GM18520 (cell line): ENCODE results near the gene NOL11.
"Not testable (repeated sequence)": the region's sequence is repeated elsewhere in the genome, so short reads cannot be mapped to it uniquely, and the experiment has no call there.

Experiments used
- ATAC-seq: cut with Tn5 transposase; IDR thresholded peaks from one replicate; pipeline ENCODE4 v1.9.1; 2021; ENCODE audit not compliant: unreplicated experiment

NOL11 gene

DNA sequence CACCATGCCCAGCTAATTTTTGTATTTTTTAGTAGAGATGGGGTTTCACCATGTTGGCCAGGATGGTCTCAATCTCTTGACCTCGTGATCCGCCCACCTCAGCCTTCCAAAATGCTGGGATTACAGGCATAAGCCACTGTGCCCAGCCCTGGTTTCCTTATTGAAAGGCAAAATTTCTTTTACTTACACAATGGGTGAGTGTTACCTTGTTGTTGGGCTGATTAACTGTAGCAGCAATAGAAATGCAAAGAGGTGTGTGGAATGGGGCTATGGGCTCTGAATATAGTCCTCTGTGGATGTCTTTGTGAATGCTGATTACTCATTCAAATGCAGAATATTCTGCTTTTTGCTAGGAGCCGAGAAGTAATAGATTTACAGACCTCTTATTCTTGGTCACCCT, 34.4 kb downstream of the NOL11 start:
- not testable (repeated sequence) for ATAC-seq

DNA sequence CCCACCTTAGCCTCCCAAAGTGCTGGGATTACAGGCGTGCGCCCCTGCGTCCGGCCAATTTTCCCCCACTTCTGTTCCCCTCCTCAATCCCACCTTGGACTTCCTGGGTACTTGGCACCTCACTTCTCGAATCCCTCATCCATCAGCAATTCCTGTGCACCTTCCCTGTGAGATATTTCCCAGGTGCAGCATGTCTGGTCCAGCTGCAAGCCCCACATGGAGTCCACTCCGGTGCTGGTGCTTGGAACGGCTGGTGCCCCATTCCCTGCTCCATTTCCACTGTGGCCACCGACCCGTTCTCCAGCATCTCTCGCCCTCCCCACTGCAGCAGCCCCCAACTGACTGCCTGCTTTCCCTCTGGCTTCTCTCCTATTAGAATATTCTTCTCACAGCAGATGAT, 35.3 kb downstream of the NOL11 start:
- no peak for ATAC-seq

DNA sequence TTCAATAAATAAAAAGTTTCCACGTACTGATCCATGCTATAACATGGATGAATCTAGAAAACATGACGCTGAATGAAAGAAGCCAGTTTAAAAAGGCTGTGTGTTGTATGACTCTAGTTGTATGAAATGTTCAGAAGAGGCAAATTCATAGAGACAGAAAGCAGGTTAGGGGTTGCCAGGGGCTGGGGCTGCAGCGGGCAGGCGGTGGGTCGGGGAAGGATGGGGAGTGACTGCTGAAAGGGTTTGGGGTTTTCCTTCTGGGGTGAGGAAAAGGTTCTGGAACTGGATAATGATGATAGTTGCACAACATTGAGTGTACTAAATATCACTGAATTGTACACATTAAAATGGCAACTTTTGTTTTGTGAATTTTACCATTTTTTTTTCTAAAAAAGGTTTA, 36.3 kb downstream of the NOL11 start:
- ATAC-seq, result no peak

DNA sequence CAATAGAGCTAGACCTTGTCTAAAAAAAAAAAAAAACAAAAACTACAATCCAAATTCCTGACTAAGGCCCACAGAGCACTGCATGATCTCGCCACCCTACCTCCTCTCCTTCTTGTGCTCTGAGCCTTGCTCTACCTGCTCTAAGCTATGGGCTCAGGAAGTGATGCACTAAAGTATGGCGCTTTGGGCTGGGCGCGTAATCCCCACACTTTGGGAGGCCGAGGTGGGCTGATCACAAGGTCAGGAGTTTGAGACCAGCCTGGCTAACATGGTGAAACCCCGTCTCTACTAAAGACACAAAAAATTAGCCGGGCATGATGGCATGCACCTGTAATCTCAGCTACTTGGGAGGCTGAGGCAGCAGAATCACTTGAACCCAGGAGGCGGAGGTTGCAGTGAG, 37.0 kb downstream of the NOL11 start:
- not testable (repeated sequence) for ATAC-seq

DNA sequence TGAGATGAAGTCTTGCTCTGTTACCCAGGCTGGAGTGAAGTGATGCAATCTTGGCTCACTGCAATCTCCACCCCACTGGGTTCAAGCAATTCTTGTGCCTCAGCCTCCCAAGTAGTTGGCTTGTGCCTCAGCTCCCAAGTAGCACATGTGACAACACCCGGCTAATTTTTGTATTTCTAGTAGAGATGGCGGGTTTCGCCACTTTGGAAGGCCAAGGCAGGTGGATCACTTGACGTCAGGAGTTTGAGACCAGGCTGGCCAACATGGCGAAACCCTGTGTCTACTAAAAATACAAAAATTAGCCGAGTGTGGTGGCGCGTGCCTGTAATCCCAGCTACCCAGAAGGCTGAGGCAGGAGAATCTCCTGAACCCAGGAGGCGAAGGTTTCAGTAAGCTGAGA, 39.0 kb downstream of the NOL11 start:
- ATAC-seq, result not testable (repeated sequence)

DNA sequence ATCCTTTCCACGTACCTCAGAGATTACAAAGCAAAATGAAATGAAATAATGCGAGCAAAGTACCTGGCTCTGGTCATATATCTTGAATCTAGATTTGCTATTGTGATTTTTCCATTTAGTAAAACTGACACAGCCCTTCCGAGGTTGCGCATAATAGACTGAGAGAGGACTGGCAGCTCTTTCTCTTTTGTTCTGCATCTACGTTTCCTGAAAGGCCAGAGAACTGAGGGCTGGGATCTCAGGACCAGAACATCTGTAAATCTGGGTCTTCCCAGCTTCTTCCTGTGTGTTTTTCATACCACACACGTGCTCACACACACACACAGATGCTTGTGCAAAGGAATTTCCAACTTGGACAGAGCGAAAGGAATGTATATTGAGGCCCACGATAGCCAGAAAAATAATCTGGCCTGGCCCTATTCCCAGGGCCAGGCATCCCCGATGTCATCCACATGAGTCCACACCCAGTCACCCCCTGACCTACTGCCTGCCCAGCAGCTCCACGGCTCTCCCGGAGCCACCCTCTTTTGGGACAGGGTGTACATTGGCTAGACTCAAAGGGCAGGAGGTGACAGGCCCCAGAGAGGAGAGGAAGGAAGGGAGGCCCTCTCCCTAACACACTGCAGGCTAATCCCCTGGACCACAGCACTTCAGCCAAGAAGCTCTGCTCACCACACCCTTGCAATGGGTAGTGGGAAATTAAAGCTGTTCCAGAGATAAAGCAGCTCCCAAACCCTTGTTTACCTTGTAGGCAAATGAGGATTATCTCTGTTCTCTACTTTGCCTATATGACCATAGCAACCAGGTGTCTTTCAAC, 41.8 kb downstream of the NOL11 start:
- ATAC-seq, result no peak

DNA sequence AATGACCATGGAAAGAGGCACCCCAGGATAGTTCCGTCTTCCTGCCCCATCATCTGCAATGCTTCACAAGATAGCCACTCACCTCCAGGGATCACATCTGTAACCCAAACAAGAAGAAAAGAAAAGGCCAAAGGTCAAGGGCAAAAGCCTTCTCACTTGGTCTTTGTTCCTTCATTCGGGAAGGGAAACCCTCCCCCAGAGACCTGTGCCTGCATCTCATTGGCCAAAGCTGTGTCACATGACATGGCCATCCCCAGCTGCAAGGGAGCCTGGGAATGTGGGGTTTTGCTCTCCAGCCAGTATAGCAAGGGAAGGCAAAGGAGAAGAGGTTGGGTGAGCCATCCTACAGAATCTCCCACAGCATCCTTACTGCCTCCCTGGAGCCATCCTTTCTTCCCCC, 47.9 kb downstream of the NOL11 start:
- ATAC-seq, result no peak

DNA sequence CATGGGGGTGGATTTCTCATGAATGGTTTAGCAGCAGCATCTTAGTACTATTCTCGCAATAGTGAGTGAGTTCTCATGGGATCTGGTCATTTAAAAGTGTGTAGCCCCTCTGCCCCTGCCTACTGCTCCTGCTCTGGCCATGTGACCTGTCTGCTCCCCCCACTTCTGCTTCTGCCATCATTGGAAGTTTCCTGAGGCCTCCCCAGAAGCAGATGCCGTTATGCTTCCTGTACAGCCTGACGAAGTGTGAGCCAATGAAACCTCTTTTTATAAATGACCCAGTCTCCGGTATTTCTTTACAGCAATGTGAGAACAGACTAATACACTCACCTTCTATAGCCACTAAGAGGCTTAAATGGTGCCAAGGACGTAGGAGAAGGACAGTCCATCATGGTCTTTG, 51.5 kb downstream of the NOL11 start:
- ATAC-seq, result no peak

DNA sequence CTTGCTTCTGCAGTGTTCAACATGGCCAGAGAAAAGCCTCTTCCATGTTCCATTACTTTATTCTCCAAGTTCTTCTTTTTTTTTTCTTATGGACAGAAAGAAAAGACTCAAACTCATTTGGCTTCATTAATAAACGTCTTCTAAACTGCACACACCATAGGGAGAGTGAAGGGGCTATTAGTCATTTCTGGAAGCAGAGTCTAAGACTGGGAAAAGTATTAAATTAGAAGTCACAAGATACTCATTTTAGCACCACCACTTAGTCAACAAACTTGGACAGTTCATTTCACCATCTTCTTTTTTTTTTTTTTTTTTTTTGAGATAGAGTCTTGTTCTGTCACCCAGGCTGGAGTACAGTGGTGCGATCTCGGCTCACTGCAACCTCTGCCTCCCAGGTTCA, 52.8 kb downstream of the NOL11 start:
- ATAC-seq, result no peak

DNA sequence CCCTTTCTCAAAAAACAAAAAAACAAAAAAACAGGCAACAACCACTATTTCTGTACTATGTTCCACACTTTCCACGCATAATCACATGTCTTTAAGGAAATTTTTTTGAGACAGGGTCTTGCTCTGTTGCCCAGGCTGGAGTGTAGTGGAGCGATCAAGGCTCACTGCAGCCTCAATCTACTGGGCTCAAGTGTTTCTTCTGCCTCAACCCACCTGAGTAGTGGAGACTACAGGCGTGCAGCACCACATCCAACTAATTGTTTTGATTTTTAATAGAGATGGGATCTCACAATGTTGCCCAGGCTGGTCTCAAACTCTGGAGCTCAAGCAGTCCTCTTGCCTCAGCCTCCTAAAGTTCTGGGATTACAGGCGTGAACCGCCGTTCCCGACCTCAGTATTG, 54.9 kb downstream of the NOL11 start:
- no peak for ATAC-seq

DNA sequence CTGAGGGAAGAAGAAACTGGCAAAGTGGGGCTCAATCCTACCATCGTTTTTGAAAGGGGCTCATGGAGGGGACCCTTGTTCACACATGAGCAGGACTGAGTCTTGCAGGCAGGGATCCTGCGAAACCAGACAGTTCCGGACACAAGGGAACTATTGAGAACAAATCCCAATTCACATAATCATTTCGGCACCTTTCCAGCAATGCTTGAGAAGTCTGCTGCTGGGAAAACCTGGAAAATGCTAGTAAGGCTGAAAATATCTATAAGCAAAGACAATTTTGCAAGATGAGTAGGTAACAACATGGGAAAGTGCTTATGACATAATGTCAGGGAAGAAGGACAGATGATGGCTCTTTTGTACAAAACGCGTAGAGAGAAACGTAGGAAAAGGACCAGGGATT, 55.5 kb downstream of the NOL11 start:
- ATAC-seq, result no peak

DNA sequence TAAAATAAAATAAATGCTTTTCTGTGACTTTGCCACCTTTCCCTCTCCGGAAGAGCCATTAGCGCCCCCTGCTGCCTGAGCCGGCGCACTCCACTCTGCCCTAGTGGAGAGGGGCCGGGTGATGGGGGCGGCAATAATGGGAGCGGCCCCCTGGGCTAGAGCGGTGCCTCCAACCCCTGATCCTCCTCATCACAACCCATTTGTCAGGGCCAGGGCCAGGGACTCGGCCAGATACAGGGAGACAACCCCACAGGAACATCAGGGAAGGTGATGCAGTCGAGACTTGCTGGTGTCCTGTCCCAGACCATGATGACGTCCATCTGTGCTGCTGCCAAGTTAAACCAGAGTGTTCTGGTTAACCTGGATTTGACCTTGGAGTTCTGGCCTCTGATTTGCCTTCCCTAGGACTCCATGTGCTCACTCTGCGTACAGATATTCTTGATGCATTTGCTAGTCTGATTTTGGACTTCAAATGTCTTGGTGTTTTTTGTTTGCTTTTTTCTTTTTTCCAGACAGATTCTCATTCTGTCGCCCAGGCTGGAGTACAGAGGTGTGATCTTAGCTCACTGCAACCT, 61.4 kb downstream of the NOL11 start:
- no peak for ATAC-seq

DNA sequence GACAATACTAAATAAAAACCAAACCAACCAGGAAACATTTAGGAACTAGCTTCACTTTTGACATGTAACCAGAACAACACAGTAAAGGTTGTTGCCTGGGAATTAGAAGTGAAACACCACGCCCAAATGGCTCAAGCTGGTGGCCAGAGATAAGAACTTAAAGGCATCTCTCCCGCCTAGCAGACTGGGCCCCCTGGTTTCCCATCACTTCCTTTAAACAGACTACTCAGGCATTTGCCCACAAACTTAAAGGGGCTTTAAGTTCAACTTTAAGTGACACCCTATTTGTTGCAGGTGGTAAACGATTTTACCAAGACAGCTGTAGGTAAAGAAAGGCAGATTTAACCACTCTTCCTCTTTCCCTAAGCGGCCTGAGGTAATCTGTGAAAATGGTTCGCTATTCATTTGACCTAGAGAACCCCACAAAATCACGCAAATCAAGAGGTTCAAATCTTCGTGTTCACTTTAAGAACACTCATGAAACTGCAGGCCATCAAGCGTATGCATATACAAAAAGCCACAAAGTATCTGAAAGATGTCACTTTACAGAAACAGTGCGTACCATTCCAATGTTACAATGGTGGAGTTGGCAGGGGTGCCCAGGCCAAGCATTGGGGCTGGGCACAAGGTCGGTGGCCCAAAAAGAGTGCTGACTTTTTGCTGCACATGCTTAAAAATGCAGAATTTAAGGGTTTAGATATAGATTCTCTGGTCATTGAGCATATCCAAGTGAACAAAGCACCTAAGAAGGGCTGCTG, 66.8 kb downstream of the NOL11 start:
- ATAC-seq, result no peak

DNA sequence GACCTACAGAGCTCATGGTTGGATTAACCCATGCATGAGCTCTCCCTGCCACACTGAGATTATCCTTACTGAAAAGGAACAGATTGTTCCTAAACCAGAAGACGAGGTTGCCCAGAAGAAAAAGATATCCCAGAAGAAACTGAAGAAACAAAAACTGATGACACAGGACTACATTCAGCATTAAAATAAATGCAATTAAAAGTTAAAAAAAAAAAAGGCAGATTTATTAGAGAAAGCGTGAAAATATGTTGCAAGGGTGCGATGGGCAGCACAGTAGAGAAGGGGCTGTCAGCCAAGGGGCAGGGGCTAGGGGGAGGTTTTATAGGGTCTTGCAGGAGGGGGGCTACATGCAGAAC, 67.4 kb downstream of the NOL11 start:
- no peak for ATAC-seq

DNA sequence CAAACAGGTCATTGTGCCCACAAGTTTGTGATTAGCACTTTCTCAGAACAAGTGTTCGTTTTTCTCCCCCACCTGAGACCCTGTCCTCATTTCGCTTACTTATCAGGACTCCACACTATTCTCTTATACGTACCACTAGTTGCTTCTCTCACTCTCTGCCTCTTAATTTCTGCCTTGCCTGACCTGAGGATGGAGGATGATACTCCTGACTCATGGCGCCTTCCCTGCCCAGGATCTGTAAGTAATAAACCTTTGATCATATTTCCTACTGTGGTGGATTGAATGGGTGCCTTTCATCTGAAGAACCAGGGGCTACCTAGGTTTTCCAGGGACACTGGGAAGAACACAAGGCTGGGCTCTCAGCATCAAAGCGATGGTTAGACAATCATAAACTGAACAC, 67.8 kb downstream of the NOL11 start:
- ATAC-seq, result no peak
